OCI-LY1 (cell line): ENCODE measurements around the gene EDN1.

ENCODE experiments used
- EZH2 ChIP-seq: fragments of 200-600 bp; sonication (generic), shearing (Covaris generic); IDR thresholded peaks from 2 replicates; pipeline ENCODE4 v1.8.0; 2017; ENCODE audit warnings: borderline replicate concordance, mixed run types, mild to moderate bottlenecking, antibody characterized with exemption, low read length, moderate library complexity, mixed read lengths
- TF ChIP-seq, protein P1 (sequence below): fragments of 200-600 bp; sonication (generic), shearing (Covaris generic); IDR thresholded peaks from 2 replicates; pipeline ENCODE4 v1.5.1; 2017; ENCODE audit warnings: mild to moderate bottlenecking, antibody characterized with exemption, low read length, moderate library complexity, mixed read lengths

DNA sequence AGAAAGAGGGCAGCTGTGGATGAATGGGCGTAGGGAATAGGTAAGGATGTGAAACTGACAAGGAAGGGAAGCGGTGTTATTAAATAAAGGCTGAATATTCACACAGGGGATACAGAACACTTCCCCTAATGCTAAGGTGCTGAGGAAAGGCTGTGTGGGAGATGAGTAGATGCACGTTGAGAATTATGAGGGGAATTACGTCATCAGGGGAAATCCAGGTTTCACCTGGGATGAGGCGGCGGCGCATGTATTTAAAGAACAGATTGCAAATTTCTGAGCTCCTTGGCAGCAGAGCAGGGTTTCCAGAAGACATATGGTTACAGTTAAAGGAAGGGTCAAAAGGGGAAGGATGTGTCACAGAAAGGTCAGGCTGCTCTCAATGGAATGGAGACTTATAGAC, 28.7 kb upstream of the EDN1 start:
- TF ChIP-seq, protein P1, sequence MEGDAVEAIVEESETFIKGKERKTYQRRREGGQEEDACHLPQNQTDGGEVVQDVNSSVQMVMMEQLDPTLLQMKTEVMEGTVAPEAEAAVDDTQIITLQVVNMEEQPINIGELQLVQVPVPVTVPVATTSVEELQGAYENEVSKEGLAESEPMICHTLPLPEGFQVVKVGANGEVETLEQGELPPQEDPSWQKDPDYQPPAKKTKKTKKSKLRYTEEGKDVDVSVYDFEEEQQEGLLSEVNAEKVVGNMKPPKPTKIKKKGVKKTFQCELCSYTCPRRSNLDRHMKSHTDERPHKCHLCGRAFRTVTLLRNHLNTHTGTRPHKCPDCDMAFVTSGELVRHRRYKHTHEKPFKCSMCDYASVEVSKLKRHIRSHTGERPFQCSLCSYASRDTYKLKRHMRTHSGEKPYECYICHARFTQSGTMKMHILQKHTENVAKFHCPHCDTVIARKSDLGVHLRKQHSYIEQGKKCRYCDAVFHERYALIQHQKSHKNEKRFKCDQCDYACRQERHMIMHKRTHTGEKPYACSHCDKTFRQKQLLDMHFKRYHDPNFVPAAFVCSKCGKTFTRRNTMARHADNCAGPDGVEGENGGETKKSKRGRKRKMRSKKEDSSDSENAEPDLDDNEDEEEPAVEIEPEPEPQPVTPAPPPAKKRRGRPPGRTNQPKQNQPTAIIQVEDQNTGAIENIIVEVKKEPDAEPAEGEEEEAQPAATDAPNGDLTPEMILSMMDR = no peak
- TF ChIP-seq EZH2 = no peak
